PFSK-1 (cell line): ENCODE measurements around the gene GAPT.

ENCODE experiments used
- FOXP2 ChIP-seq: optimal IDR thresholded peaks from 2 replicates; pipeline ENCODE3; 2011; ENCODE audit warnings: borderline replicate concordance, control low read depth, inconsistent platforms; ENCODE audit not compliant: insufficient read depth; ENCODE audit errors: extremely low read length, extremely low read depth
- POLR2AphosphoS5 ChIP-seq: IDR thresholded peaks from 2 replicates; pipeline ENCODE4 v1.6.1; 2012; ENCODE audit warnings: low read depth, mild to moderate bottlenecking, control low read depth, low read length, moderate library complexity
- REST ChIP-seq, 2 experiments: IDR thresholded peaks; 2 replicates each; pipeline versions ENCODE4 v1.6.1 to v1.8.0; 2011 to 2012; ENCODE audit warnings: low read depth in 2 of 2, low read length in 2 of 2, control low read depth in 1 of 2, inconsistent platforms in 1 of 2, mild to moderate bottlenecking in 1 of 2, moderate library complexity in 1 of 2; ENCODE audit not compliant: insufficient read depth in 1 of 2
- SIN3A ChIP-seq: IDR thresholded peaks from 2 replicates; pipeline ENCODE4 v1.6.1; 2012; ENCODE audit warnings: mild to moderate bottlenecking, low read length, moderate library complexity, borderline replicate concordance; ENCODE audit not compliant: insufficient read depth
- TAF1 ChIP-seq: IDR thresholded peaks from 2 replicates; pipeline ENCODE4 v1.6.1; 2012; ENCODE audit warnings: low read length, control low read depth, borderline replicate concordance; ENCODE audit not compliant: insufficient read depth

Gene GAPT

GRCh38 chr5:58460732-58461286 lies 30.4 kb upstream of the GAPT start:
- TF ChIP-seq TAF1 = no peak
- no peak for TF ChIP-seq POLR2AphosphoS5
- TF ChIP-seq REST (IDR thresholded peaks at IDR 0.05; ENCODE audit: insufficient read depth in 1 of 2, low read depth in 2 of 2, low read length in 2 of 2) = no peak
- no peak for TF ChIP-seq FOXP2
- TF ChIP-seq SIN3A = no peak

GRCh38 chr5:58462154-58462553 lies 29.1 kb upstream of the GAPT start:
- TF ChIP-seq SIN3A (no peak), TAF1 (no peak), POLR2AphosphoS5 (no peak), FOXP2 (no peak), REST (IDR thresholded peaks at IDR 0.05; ENCODE audit: insufficient read depth in 1 of 2, low read depth in 2 of 2, low read length in 2 of 2) (no peak)

- TF ChIP-seq REST (IDR thresholded peaks at IDR 0.05; ENCODE audit: insufficient read depth in 1 of 2, low read depth in 2 of 2, low read length in 2 of 2) = no peak
- no peak for TF ChIP-seq POLR2AphosphoS5
- TF ChIP-seq SIN3A = no peak
- no peak for TF ChIP-seq FOXP2
- no peak for TF ChIP-seq TAF1
Observed at GRCh38 chr5:58462623-58463230, 28.5 kb upstream of the GAPT start.

GRCh38 chr5:58466939-58467338 lies 24.3 kb upstream of the GAPT start:
- TF ChIP-seq TAF1 (no peak), SIN3A (no peak)

DNA sequence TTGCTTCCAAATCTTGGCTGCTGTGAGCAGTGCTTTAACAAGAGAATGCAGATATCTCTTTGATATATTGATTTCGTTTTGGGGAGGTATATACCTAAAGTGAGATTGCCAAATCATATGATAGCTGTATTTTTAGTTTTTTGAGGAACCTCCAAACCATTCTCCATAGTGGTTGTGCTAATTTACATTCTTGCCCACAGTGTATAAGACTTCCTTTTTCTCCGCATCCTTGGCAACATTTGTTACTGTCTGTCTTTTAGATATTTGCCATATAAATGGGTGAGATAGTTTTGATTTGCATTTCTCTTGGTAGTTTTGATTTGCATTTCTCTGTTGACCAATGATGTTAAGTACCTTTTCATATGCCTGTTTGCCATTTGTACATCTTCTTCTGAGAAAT lies 21.3 kb upstream of the GAPT start:
- TF ChIP-seq TAF1 (no peak), POLR2AphosphoS5 (no peak), FOXP2 (no peak), SIN3A (no peak), REST (IDR thresholded peaks at IDR 0.05; ENCODE audit: insufficient read depth in 1 of 2, low read depth in 2 of 2, low read length in 2 of 2) (no peak)
